RPMI7951 (cell line): ENCODE results near the gene PTPRN2. TPM values are rescaled to one million over a fixed set of nuclear protein-coding genes. Genes with fewer than 3 reads are reported as not detected.
"Not testable (repeated sequence)": the region's sequence is repeated elsewhere in the genome, so short reads cannot be mapped to it uniquely, and the experiment has no call there.

Experiments
- DNase-seq: peaks from one replicate; pipeline ENCODE4 v3.0.0-alpha.2; 2012; ENCODE audit warnings: low read depth
- total RNA-seq: library from RNA; depleted of rRNA; stranded (reverse); fragments of >200 nt; shearing (Covaris generic); gene quantifications from 2 replicates; pipeline ENCODE4 v1.2.3, GENCODE V29; 2014; rRNA removed

The PTPRN2 gene
- total RNA-seq = 6.8 and 9.0 TPM in 2 replicates

DNA sequence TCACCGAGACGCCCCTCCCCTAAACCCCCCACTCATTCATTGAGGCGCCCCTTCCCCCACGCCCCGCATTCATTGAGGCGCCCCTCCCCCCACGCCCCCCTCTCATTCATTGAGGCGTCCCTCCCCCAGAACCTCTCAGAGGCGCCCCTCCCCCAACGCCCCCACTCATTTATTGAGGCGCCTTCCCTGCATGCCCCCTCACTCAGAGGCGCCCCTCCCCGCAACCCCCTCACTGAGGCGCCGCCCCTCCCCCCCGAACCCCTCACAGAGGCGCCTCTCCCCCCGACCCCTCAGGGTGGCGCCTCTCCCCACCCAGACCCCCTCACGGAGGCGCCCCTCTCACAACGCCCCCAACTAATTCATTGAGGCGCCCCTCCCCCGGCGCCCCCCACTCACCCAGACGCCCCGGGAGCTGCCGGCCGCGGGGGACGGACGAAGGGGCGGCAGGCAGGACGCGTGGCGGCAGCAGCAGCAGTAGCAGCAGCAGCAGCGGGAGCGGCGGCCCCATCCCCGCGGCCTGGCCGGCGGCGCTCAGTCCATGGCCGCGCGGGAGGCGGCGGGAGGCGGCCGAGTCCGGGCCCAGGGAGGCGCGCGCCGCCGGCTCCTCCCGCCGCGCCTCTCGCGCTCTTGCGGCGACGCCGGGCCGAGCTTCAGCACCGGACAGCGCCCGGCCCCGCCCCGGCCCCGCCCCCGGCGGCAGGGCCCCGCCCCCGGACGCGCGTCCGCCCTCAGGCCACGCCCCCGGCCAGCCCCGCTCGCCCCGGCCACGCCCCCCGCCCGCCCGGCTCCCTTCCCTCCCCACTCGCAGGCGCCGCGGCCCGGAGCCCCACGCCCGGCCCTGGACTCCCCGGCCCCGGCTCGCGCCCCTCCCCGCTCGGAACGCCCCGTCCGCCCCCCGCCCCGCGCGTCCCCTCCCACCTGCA lies at the start of gene PTPRN2:
Gene PTPRN2 (minus strand): TSS at position 662 of the 923 bp plus-strand sequence.
- DNase-seq = peak; percentile 43

DNA sequence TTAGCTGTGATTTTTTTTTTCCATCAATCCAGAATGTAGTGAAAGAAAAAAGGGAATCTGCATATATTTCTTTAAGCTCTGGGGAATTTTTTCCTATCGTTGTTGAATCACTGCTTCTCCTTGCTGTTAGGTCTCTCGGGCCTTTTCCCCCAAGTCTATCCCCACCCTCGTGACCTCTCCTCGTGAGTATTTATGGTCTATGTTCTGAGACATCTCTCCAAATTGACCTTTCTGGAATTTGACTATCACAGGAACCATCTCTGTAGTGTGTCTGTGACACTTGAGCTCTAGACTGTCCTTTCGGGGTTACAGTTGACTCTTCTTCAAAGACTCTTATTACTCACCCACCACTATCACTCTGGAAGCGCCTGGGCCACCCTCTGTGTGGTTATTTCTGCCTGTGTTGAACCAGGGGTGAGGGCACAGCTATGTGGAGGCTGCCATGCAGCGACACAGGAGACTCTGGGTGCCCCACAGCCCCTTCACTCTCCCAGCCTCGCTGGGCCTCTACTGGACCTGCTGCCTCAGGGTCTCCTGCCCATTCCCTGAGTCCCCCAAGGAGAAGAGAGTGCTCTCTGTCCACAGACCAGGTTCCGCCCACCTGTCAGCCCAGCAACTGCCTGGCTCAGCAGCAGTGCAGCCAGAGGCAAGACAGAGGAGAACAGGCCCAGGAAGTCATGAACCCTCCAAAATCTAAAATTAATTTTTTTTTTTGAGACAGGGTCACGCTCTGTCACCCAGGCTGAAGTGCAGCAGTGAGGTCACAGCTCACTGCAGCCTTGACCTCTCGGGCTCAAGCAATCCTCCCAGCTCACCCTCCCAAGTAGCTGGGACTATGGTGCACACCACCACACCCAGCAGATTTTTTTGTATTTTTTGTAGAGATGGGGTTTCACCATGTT lies 45.7 kb upstream of the PTPRN2 start:
- DNase-seq = no peak

DNA sequence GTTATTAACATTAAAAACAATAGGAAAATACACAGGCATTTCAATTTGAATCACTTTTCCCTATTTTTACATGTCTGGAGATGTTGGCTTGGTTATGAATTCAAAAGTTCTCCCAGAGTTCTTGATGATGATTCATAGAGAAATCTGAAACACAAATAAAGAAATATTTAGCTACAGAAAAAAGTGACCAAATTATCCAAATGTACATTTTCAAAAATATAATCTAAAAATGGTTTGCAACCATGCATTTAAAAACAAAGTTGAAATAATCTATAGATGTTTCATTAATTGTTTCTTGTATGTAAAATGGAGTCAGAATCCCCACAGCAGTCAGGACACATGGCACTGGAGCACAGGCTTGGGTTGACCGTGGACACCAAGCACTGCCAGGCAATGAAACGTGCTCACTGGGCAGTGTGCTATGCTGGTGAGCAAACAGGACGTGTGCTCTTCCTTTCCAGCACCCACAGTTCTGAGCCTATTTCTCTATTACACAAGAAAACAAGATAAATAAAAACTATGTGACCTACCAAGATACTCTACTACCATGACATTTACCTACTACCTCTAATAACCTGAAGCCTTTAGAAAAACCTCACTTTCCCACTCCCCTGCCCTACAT lies 44.1 kb upstream of the PTPRN2 start:
- no peak for DNase-seq

- not testable (repeated sequence) for DNase-seq
Observed at GRCh38 chr7:158626289-158626688, 38.7 kb upstream of the PTPRN2 start.

DNA sequence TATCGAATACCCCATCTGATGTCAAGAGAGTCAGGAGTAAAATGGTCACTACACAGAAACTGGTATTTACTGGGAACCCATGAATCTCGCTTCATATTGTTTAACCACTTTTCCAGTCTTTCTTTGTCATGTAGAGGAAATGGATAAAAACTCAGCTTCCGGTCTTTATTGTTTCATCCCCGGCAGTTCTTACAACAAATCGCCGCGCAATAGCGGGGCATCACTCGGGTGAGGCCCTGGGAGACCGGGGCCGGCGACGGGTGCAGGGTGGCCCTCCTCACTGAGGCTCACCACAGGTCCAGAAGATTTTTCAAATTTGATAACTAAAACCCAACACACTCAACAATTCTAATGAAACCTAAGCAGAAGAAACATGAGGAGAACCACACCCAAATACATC lies 35.6 kb upstream of the PTPRN2 start:
- DNase-seq = no peak

- no peak for DNase-seq
Observed at GRCh38 chr7:158620839-158621441, 33.3 kb upstream of the PTPRN2 start.

GRCh38 chr7:158620418-158620817 lies 32.8 kb upstream of the PTPRN2 start:
- no peak for DNase-seq

DNA sequence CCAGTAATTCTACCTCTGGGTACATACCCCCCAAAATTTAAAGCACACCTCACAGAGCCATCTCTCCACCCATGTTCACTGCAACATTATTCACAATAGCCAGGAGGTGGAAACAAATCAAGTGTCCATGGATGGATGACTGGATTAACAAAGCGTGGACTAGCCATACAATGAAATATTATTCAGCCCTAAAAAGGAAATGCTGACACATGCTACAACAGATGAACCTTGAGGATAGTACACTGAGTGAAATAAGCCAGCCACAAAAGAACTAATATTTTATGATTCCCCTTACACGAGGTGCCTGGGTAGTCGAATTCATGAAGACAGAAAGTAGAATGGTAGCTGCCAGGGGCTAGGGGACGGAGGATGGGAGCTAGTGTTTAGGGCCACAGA lies 31.1 kb upstream of the PTPRN2 start:
- no peak for DNase-seq

GRCh38 chr7:158617737-158618128 lies 30.1 kb upstream of the PTPRN2 start:
- no peak for DNase-seq

DNA sequence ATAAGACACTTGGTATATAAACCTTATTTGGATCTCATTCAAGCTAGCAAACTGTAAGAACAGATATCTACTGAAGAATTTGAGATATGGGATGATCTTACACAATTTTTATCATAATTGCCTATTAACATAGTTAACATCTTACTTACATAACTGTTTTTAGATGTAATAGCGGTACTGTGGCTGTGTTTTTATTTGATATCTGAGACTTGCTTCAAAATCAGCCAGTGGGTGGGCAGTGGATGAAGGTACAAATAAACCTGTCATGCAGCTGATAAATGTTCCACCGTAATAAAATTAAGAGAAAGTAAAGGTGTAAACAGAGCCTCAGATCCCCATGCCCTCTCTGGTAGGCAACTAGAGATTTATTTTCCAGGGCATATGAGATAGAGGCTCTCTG lies 28.4 kb upstream of the PTPRN2 start:
- no peak for DNase-seq

GRCh38 chr7:158614700-158615099 lies 27.1 kb upstream of the PTPRN2 start:
- DNase-seq = no peak

DNA sequence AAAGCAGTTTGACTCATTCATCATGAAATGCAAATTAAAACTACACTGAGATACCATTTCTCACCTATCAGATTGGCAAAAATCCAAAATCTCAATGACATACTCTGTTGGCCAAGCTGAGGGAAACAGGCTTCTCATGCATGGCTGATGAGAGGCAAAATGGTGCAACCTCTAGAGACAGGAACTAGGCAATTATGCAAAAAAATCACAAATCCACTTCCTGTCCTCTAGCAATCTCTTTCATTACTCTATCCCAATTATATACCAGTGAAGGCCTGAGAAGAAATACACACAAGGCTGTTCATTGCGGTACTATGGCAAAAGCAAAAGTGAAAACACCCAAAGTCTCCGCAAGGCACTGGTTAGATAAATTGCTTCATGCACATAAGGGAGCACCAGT lies 25.9 kb upstream of the PTPRN2 start:
- DNase-seq = peak; percentile 7

GRCh38 chr7:158612546-158612945 lies 24.9 kb upstream of the PTPRN2 start:
- DNase-seq = no peak

- no peak for DNase-seq
Observed at GRCh38 chr7:158611541-158611940, 23.9 kb upstream of the PTPRN2 start.

GRCh38 chr7:158609313-158609974 lies 21.8 kb upstream of the PTPRN2 start:
- DNase-seq = no peak

- DNase-seq = no peak
Observed at GRCh38 chr7:158607563-158607962, 19.9 kb upstream of the PTPRN2 start.

DNA sequence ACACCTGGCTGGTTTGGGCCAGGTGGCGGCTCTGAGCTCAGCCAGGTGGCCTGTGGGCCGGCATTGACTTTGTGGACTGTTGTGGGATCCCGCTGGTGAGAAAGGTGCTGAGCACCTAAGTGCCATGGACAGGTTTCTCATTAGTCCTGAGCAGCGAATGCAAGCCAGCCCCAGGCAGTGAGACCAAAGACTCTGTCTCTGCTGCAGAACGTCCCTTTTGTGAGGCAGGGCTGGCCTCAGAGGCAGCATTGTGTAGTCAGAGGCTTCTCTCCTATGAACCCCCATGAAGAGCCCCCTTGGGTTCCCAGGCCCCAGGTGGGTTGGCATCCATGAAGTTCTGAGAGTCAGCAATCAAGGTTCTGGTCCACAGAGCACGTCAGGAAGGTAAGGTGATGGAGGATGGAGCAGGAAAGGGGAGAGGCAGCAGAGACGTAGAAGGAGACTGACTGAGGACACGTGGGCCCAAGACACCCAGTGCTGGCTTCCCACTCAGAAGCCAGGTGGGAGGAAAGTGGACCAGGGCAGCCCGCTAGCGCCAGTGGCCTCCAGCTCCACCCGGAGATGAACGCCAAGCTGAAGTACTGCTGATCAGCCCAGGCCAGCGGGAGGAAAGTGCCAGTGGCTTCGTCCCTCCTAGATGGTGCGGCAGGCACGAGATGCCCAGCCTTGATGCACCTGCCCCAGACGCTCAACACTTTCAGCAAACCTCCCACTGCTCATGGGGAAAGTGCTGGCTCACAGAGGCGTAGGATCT lies 19.2 kb upstream of the PTPRN2 start:
- no peak for DNase-seq

GRCh38 chr7:158606129-158606528 lies 18.5 kb upstream of the PTPRN2 start:
- DNase-seq = no peak

DNA sequence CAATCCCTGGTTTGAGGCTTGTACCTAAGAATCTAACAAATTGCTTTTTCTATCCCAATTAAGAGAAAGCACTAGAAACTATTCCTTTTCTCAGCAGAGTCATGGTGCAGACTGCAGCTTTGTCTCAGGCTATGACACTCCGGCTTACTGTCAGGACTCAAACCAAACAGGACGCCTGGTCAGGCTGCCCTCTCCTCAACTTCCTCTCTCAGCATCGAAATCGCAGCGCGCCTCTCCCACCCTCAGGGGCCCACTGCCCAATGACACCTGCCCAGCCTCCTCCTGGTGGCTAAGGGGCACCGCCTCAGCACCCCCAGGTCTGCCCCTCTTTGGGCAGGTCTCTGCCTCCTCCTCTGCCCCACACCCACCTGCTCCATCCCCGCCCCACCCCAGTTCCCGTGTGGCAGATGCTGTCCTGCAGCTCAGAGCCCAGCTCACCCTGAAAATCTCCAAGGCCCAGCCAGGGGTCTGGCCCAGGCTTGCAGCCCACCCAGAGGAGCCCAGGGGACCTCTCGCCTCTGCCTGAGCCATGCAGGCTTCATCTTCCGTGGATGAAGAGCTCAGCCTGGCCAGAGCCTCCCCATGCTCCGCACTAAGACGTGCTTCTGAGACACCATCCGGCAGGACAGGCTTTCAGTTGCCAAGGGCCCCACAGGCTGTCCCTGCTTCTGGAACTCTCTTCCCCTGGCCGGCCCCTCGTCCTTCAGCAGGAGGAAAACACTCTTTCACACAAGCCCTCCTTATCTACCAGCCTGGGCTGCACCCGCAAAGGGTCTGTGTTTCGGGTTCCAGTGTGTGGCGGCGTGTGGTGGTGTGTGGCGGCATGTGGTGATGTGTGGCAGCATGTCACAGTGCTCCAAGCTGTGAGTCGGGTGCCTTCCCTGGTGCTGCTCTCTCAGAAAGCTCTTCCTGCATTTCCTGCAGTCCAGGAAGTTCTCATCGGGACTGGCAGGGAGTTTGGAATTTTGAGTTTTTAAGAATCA lies 16.4 kb upstream of the PTPRN2 start:
- no peak for DNase-seq
